ENCODE measurements around the gene CRTAC1. TPM values are rescaled to one million over a fixed set of nuclear protein-coding genes. Genes with fewer than 3 reads are reported as not detected.

Gene CRTAC1
- polyA plus RNA-seq, 3 donors = not detected

DNA sequence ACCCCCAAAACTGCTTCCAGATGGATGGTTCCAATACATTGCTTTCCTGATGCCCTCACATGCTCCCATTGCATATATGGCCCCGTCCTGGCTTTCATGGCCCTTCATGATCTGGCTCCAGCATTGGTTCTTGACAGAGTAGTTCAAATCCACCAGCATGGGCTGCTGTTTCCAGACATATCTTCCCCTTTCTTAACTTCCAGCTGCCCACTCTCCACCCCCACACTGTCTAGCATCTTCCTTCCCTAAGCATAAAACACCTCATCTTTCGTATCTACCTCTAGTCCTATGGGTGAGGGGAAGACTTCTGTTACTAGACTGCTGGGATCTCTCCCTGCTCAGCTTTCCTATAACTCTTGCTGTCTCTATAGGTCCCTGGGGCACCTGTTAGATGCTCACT is 194.0 kb downstream of the CRTAC1 start:
- 89% methylated on average over 1 of the region's 2 CpGs for WGBS (ENCODE audit: insufficient coverage)
- H4K20me1 ChIP-seq (ENCODE audit: insufficient read depth, low read length) = no peaks in the 10 kb centered on the region
- DNase-seq = no peak
- peaks cover 0 to 6% of the 10 kb centered on the region in 2 donors for H3K4me1 ChIP-seq (ENCODE audit: control insufficient read depth in 1 of 2, insufficient read depth in 2 of 2, low read length in 2 of 2)
- peaks cover 17 to 36% (median 29%) of the 10 kb centered on the region in 3 donors for H3K27me3 Mint-ChIP-seq (ENCODE audit: low read depth in 3 of 3)
- H3K79me2 ChIP-seq (ENCODE audit: insufficient read depth, low read length) = no peaks in the 10 kb centered on the region
- H3K36me3 ChIP-seq (replicated peaks in 1 of 2; ENCODE audit: control insufficient read depth in 1 of 2, insufficient read depth in 2 of 2, low read length in 2 of 2) = no peaks in the 10 kb centered on the region
- H3K36me3 Mint-ChIP-seq = no peaks in the 10 kb centered on the region
- peaks cover 7% of the 10 kb centered on the region for H3K4me1 Mint-ChIP-seq
- H3K9ac ChIP-seq (ENCODE audit: insufficient read depth, low read length, poor library complexity, severe bottlenecking) = no peak overlapping the region
- H3K27me3 ChIP-seq (ENCODE audit: control insufficient read depth in 2 of 2, insufficient read depth in 2 of 2, low read length in 2 of 2) = peaks cover 2 to 13% of the 10 kb centered on the region in 2 donors
- H3K9me3 ChIP-seq (replicated peaks in 1 of 2; ENCODE audit: control insufficient read depth in 1 of 2, insufficient read depth in 1 of 2, low read length in 2 of 2) = no peaks in the 10 kb centered on the region
- peak overlapping the region in 1 of 2 donors; percentile 28 for H3K4me3 Mint-ChIP-seq
- H3K4me3 ChIP-seq (replicated peaks in 1 of 3; ENCODE audit: low read depth in 2 of 3, low read length in 3 of 3) = no peak overlapping the region
- no peak overlapping the region for H2AFZ ChIP-seq (ENCODE audit: insufficient read depth, low read depth, low read length, poor library complexity, severe bottlenecking)
- H3K27ac ChIP-seq (ENCODE audit: low read depth in 1 of 2, low read length in 2 of 2) = no peak overlapping the region
- peaks cover 0 to 6% (median 3%) of the 10 kb centered on the region in 7 donors for H3K9me3 Mint-ChIP-seq
- H3K4me2 ChIP-seq (replicated peaks; ENCODE audit: extremely low read depth, low read length, poor library complexity, severe bottlenecking) = no peak overlapping the region
- TF ChIP-seq, protein P1, sequence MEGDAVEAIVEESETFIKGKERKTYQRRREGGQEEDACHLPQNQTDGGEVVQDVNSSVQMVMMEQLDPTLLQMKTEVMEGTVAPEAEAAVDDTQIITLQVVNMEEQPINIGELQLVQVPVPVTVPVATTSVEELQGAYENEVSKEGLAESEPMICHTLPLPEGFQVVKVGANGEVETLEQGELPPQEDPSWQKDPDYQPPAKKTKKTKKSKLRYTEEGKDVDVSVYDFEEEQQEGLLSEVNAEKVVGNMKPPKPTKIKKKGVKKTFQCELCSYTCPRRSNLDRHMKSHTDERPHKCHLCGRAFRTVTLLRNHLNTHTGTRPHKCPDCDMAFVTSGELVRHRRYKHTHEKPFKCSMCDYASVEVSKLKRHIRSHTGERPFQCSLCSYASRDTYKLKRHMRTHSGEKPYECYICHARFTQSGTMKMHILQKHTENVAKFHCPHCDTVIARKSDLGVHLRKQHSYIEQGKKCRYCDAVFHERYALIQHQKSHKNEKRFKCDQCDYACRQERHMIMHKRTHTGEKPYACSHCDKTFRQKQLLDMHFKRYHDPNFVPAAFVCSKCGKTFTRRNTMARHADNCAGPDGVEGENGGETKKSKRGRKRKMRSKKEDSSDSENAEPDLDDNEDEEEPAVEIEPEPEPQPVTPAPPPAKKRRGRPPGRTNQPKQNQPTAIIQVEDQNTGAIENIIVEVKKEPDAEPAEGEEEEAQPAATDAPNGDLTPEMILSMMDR (IDR thresholded peaks at IDR 0.05) = no peak
- no peak overlapping the region for H3K27ac Mint-ChIP-seq
- intact Hi-C loops (cut with micrococcal nuclease) = no loop called here

DNA sequence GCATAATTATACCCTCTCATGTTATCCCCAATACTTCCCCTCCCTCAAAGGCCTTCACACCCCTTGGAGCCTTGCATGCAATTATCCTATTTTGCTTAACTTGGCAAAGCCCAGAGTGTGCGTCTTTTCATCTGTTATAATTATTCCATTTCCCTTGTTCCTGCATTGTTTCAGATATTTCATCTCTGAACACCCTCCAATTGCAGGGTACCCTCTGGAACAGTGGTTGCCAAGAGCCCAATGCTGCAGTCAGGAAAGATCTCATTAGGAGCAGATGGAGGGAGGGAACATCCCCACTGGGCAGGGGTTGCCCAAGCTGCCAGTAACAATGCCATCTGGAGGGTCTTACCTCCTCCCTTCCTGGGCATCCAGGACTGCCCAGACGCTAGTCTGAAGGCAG is 199.2 kb downstream of the CRTAC1 start:
- peaks cover 5 to 22% (median 8%) of the 10 kb centered on the region in 3 donors for H3K27me3 Mint-ChIP-seq (ENCODE audit: low read depth in 3 of 3)
- H3K4me1 Mint-ChIP-seq = no peaks in the 10 kb centered on the region
- DNase-seq = no peak
- Histone ChIP-seq H3K27me3 (ENCODE audit: control insufficient read depth in 2 of 2, insufficient read depth in 2 of 2, low read length in 2 of 2) (peaks cover 2 to 8% of the 10 kb centered on the region in 2 donors), H3K9me3 (replicated peaks in 1 of 2; ENCODE audit: control insufficient read depth in 1 of 2, insufficient read depth in 1 of 2, low read length in 2 of 2) (no peaks in the 10 kb centered on the region), H3K4me2 (replicated peaks; ENCODE audit: extremely low read depth, low read length, poor library complexity, severe bottlenecking) (no peak overlapping the region), H3K4me1 (ENCODE audit: control insufficient read depth in 1 of 2, insufficient read depth in 2 of 2, low read length in 2 of 2) (no peaks in the 10 kb centered on the region), H3K4me3 (replicated peaks in 1 of 3; ENCODE audit: low read depth in 2 of 3, low read length in 3 of 3) (no peak overlapping the region), H2AFZ (ENCODE audit: insufficient read depth, low read depth, low read length, poor library complexity, severe bottlenecking) (no peak overlapping the region), H3K79me2 (ENCODE audit: insufficient read depth, low read length) (no peaks in the 10 kb centered on the region), H4K20me1 (ENCODE audit: insufficient read depth, low read length) (no peaks in the 10 kb centered on the region), H3K9ac (ENCODE audit: insufficient read depth, low read length, poor library complexity, severe bottlenecking) (no peak overlapping the region), H3K27ac (ENCODE audit: low read depth in 1 of 2, low read length in 2 of 2) (no peak overlapping the region), H3K36me3 (replicated peaks in 1 of 2; ENCODE audit: control insufficient read depth in 1 of 2, insufficient read depth in 2 of 2, low read length in 2 of 2) (no peaks in the 10 kb centered on the region)
- no peak overlapping the region for H3K4me3 Mint-ChIP-seq
- H3K36me3 Mint-ChIP-seq = no peaks in the 10 kb centered on the region
- 89% methylated on average over 1 of the region's 2 CpGs for WGBS (ENCODE audit: insufficient coverage)
- H3K27ac Mint-ChIP-seq = no peak overlapping the region
- intact Hi-C loops (cut with micrococcal nuclease) = no loop called here
- H3K9me3 Mint-ChIP-seq = peaks cover 0 to 6% (median 2%) of the 10 kb centered on the region in 7 donors
- TF ChIP-seq, protein P1 (IDR thresholded peaks at IDR 0.05) = no peak
